ENCODE data around the gene ODR4.
A peak's percentile ranks its signal among the peaks of the same experiment; 100 is the strongest.
"Not testable (repeated sequence)": the region's sequence is repeated elsewhere in the genome, so short reads cannot be mapped to it uniquely, and the experiment has no call there.

Gene ODR4

GRCh38 chr1:186375152-186375928 is at the start of gene ODR4, which contains the start of gene TPR:
Gene ODR4 (plus strand): TSS chr1:186375838. CDS start chr1:186379786, 3,948 bp downstream.
Gene TPR (minus strand): TSS chr1:186375253. CDS start chr1:186375028, 225 bp downstream.
- DNase-seq = peak; percentile 97

- DNase-seq = no peak
Observed at GRCh38 chr1:186326009-186326408, 49.6 kb upstream of the ODR4 start.

GRCh38 chr1:186327331-186327730 is 48.3 kb upstream of the ODR4 start:
- DNase-seq = no peak

- DNase-seq = no peak
Observed at GRCh38 chr1:186330758-186331157, 44.9 kb upstream of the ODR4 start.

- no peak for DNase-seq
Observed at GRCh38 chr1:186337554-186337953, 38.1 kb upstream of the ODR4 start.

GRCh38 chr1:186340772-186341171 is 34.9 kb upstream of the ODR4 start:
- DNase-seq = no peak

- DNase-seq = not testable (repeated sequence)
Observed at GRCh38 chr1:186347837-186348691, 27.6 kb upstream of the ODR4 start.

- peak; percentile 39 for DNase-seq
Observed at GRCh38 chr1:186374303-186375151, 1.1 kb upstream of the ODR4 start.

GRCh38 chr1:186375929-186376319 is 286 bp downstream of the ODR4 start:
- DNase-seq = no peak

GRCh38 chr1:186386725-186387383 is 11.2 kb downstream of the ODR4 start:
- no peak for DNase-seq

GRCh38 chr1:186390925-186391324 is 15.3 kb downstream of the ODR4 start:
- DNase-seq = no peak

- DNase-seq = no peak
Observed at GRCh38 chr1:186391841-186392240, 16.2 kb downstream of the ODR4 start.

GRCh38 chr1:186392711-186393110 is 17.1 kb downstream of the ODR4 start:
- not testable (repeated sequence) for DNase-seq

- DNase-seq = not testable (repeated sequence)
Observed at GRCh38 chr1:186401446-186401845, 25.8 kb downstream of the ODR4 start.

GRCh38 chr1:186403632-186404031 is 28.0 kb downstream of the ODR4 start:
- no peak for DNase-seq

- no peak for DNase-seq
Observed at GRCh38 chr1:186404454-186405051, 28.9 kb downstream of the ODR4 start.

GRCh38 chr1:186409091-186409490 is 33.5 kb downstream of the ODR4 start:
- DNase-seq = no peak

GRCh38 chr1:186413319-186413718 is 37.7 kb downstream of the ODR4 start:
- DNase-seq = no peak

GRCh38 chr1:186418503-186418902 is 42.9 kb downstream of the ODR4 start:
- DNase-seq = no peak

GRCh38 chr1:186420311-186420710 is 44.7 kb downstream of the ODR4 start:
- no peak for DNase-seq

- DNase-seq = no peak
Observed at GRCh38 chr1:186420923-186421322, 45.3 kb downstream of the ODR4 start.

- no peak for DNase-seq
Observed at GRCh38 chr1:186421446-186421845, 45.8 kb downstream of the ODR4 start.
